G401 (cell line): Measurements from ENCODE around the gene DLG4. TPM values are rescaled to one million over a fixed set of nuclear protein-coding genes. Genes with fewer than 3 reads are reported as not detected.

Experiments
- DNase-seq: peaks from one replicate; pipeline ENCODE4 v3.0.0-alpha.2; 2015; ENCODE audit warnings: low spot score
- in situ Hi-C: cut with HindIII; loops from 2 replicates; pipeline ENCODE4 v1.10.0; 2016; ENCODE audit warnings: low sequenced_read_pairs, mixed read lengths
- total RNA-seq: library from RNA; depleted of rRNA; stranded (reverse); fragments of >200 nt; shearing (Covaris generic); gene quantifications from 2 replicates; pipeline ENCODE4 v1.2.3, GENCODE V29; 2014

The DLG4 gene
- total RNA-seq, 1 experiment from 2014 or later, result 15.5 TPM

DNA sequence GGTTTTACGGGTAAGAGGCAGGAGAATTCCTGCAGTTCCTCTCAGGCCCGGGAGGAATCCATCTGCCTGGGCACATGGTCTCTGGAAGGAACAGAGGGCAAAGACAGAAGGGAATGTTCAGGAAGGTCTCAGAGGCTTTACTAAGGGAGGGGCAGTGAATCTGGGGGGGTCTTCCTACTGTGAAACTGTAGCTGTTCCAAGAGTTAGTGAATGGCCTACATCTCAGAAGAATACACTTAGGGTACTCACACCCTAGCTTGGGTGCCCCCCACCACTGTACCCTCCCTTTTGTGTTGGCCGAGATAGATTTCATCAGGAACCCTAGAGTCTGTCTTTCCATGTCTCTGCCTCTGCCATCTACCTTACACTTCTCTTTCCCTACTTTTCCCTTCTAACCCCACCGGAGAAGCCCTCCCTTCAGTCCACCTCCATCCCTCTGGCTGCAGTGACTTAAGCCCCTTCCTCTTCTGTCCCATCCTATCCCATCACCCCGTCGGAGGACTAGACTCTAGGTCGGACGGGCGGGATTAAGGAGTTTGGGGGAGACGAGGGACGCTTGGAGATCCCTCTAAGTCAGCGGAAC is 316 bp downstream of the DLG4 start:
- no peak for DNase-seq
- in situ Hi-C loops, result no loop called here

GRCh38 chr17:7218758-7219157 is 878 bp downstream of the DLG4 start:
- peak; percentile 4 for DNase-seq
- in situ Hi-C loops, result no loop called here

DNA sequence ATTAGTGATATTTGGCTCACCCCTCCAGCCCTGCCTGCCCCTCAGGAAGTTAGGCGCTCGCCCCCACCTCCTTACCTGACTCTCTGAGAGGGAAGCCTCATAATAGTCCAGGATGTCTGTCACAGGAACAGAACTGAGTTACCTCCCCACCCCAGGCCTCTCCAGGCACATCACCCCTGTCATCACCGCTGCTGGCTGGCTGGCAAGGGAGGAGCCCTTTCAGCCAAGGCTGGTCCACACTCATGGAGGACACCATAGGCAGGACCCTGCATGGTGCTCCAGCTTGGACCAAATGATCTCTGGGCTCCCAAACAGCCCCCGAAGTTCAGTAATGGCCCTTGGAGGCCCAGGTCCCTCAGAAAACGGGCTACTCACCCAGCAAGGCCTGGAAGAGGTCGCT is 1.5 kb downstream of the DLG4 start:
- in situ Hi-C loops, result no loop called here

DNA sequence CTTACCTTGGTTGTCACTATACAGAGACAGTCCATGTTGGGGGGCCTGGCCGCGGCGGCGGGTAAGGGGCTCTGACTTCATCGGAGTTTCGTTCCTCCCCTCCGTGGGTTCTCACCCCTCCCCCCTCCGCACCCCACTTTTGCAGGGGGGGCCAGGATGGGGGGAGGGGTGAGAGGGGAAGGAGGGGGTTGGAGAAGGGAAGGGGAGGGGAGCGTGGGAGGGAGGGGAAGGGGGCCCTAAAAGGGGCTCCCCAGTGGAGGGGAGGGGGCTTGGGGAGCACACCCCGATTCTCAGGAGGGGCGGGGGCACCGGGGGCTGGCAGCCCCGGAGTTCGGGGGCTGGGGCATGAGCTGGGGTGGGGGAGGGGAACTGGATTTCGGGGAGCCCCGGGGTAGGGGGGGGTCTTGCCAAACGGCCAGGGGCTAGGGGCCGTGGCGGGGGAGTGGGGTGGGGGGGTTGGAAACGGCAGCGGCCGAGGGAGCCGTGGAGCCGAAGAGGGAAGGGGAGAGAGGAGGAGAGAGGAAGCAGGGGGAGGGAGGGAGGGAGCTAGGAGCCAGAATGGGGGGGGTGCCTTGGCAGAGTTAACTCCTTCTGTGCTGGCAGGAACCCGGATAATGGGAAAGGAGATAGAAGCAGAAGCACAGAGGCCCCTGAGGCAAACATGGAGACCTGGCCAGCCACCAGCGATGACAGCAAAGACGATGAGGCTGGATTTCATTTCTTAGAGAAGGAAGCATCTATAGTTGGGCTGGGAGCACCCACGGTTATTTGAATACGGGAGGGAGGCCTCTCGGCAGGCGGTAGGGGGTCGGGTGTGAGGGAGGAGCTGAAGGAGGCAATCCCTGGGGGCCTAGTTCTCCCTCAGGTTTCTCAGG is 2.3 kb downstream of the DLG4 start:
- in situ Hi-C loops, result no loop called here
- DNase-seq, result peak; percentile 88

More for the DNA sequence above, 1.5 kb downstream of the DLG4 start:
- peak; percentile 9 for DNase-seq

- DNase-seq, result peak; percentile 27
- in situ Hi-C loops, result no loop called here
Observed at GRCh38 chr17:7216242-7217112, 3.2 kb downstream of the DLG4 start.

GRCh38 chr17:7215652-7216180 is 3.9 kb downstream of the DLG4 start:
- in situ Hi-C loops, result no loop called here
- DNase-seq, result peak; percentile 39

GRCh38 chr17:7215136-7215638 is 4.4 kb downstream of the DLG4 start:
- in situ Hi-C loops, result no loop called here
- DNase-seq, result no peak

DNA sequence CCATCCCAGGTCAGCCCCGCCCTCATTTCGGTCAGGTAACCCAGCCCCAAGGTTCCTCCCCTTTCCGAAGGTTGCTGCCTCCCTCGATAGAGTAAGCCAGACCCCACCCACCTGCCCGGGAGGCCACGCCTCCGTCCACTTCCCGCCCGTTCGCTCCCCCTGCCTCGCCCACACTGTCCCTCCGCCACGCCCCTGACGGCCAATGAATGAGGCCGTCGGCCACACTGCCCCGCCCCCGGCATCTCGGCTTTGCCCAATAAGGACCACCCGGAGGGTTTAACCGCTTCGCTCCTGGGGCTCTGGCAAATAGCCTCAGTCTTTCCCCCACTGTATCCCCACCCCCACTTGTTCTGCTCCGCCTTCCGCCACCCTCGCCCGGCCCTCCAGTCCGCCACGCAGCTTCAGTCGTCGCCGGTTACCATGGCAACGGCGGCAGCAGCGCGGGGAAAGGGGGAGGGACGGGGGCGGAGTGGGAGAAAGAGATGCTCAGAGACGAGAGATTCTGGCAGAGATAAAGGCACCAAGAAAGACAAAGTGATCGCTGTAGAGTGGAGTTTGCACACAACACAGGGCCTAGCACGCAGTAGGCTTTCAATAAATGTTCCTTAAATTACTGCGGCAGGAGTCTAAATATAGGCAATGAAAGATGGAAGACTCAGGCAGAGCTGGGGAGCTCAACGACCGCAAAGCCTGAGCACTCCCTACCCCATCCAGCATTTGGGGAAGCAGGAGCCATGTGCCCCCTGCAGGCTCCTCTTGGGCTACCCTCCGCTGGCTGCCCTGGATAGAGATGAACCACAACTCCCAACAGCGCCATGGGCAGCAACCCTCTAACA is 5.1 kb downstream of the DLG4 start:
- in situ Hi-C loops, result no loop called here

GRCh38 chr17:7213895-7214299 is 5.7 kb downstream of the DLG4 start:
- peak; percentile 86 for DNase-seq
- in situ Hi-C loops, result no loop called here

More for the DNA sequence above, 5.1 kb downstream of the DLG4 start:
- peak; percentile 98 for DNase-seq

DNA sequence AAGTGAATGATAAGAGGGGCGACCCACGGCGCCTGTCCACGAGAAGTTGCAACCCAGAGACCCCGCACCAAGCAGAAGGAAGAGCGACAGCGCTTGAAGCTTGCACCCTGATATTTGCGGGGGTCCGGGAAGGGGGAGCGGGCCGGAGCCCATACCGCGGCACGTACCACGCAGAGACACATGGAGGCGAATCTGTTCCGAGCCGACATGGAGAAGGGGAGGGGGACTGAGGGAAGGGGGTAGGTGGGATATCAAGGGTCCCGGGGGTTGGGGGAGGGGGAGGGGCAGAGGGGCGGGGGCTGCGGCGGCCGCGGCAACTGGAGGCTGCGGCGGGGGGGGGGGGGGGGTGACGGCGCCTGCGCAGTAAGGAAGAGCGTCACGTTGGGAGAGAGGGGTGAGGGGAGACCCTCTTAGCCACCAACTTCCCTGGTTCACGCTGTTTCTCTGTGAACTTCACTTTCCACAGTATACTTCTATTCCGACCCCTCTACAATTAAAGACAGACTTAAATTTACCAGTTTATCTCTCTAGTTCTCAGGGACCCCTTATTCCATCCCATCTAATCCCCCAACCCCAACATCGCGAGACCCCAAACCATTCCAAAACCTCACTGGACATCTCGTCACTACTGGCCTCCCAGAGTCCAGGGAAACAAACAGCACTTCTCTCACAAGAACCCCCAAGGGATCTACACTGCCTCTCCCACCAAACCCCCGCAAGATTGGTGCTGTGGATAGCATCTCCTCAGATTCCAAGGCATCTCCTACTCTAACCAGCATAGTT is 8.0 kb downstream of the DLG4 start:
- in situ Hi-C loops, result no loop called here
- DNase-seq, result peak; percentile 6

- DNase-seq, result no peak
- in situ Hi-C loops, result no loop called here
Observed at GRCh38 chr17:7208754-7209460, 10.7 kb downstream of the DLG4 start.

GRCh38 chr17:7208027-7208571 is 11.5 kb downstream of the DLG4 start:
- in situ Hi-C loops, result no loop called here
- peak; percentile 54 for DNase-seq

DNA sequence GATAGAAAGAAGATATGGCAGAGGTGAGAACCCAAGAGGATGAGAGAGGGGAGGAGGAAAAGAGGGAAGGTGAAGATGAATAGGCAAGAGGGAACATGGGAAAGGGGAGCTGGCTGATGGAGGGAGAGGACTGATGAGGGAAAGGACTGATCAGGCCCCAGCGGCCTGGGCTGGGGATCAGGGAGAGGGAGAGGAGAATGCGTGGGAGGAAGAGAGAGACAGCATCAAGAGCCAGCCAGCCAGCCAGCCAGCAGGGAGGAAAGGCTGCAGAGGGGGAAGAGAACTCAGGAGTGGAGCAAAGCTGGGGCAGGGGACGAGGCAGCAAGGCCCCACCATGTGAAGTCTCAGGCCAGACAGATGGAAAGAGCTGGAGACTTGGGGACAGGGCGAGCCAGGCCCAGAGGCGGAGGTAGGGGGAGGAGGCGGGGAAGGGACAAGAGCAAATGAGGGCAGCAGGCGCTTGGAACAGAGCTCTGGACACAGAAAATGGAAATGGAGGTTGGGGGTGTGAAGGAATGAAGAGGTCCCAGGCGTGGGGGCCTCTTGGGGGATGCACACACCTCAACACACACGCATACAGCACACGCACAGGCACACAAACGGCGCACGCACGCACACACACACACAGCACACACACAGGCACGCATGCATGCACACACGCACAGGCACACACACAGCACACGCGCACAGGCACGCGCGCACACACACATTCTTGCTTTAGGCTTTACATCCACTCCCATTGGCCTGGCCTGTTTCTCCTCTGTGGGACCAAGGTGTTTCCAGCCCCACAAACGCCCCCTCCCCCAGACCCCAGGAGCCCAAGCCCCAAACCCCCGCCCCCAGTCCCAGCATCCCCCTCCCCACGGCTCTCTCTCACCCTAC is 12.3 kb downstream of the DLG4 start:
- in situ Hi-C loops, result no loop called here
- peak; percentile 66 for DNase-seq

- no peak for DNase-seq
- in situ Hi-C loops, result no loop called here
Observed at GRCh38 chr17:7205561-7205960, 14.1 kb downstream of the DLG4 start.

GRCh38 chr17:7204828-7205461 is 14.7 kb downstream of the DLG4 start:
- DNase-seq, result peak; percentile 93
- in situ Hi-C loops, result no loop called here

- DNase-seq, result peak; percentile 73
- in situ Hi-C loops, result no loop called here
Observed at GRCh38 chr17:7204336-7204735, 15.3 kb downstream of the DLG4 start.
